ENCODE measurements around the gene COL27A1. TPM values are rescaled to one million over a fixed set of nuclear protein-coding genes. Genes with fewer than 3 reads are reported as not detected.

Gene COL27A1
- total RNA-seq, 2 experiments from 2014 or later, result 0.87 to 1.2 TPM

DNA sequence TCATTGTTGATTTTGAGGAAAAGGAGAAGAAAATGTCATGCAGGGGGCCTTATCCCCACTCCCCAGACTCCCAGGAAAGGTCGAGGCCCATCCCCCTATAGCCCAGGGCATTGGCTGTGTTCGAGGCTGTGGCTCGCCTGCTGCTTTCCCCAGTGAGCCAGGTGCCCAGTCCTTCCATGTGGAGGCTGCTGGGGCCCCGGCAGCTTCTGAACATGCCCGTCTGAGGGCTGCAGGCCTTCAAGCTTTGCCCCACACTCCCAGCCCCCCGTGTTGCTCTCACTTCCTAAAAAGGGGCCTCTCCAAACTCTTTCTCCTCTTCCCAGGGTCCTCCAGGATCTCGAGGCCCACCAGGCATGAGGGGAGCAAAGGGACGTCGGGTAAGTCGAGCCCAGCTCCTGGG, 102.9 kb downstream of the COL27A1 start:
- Histone ChIP-seq H3K27me3 (ENCODE audit: control insufficient read depth in 1 of 2, insufficient read depth in 2 of 2, low read length in 2 of 2) (peaks cover 0 to 3% of the 10 kb centered on the region in 2 experiments), H3K36me3 (ENCODE audit: insufficient read depth, low read length) (no peaks in the 10 kb centered on the region), H3K4me3 (ENCODE audit: low read length) (no peak overlapping the region), H3K4me1 (ENCODE audit: insufficient read depth, low read length) (no peaks in the 10 kb centered on the region), H3K9me3 (ENCODE audit: control insufficient read depth in 1 of 2, insufficient read depth in 1 of 2, low read length in 2 of 2) (no peaks in the 10 kb centered on the region), H3K27ac (ENCODE audit: low read depth in 1 of 2, low read length in 2 of 2) (no peak overlapping the region)
- no peak overlapping the region for H3K4me3 Mint-ChIP-seq
- H3K27me3 Mint-ChIP-seq, result no peaks in the 10 kb centered on the region
- no peaks in the 10 kb centered on the region for H3K9me3 Mint-ChIP-seq
- H3K36me3 Mint-ChIP-seq (ENCODE audit: low read depth), result no peaks in the 10 kb centered on the region
- intact Hi-C loops (cut with DNase I, micrococcal nuclease), result no loop called here
- CTCF ChIA-PET, result no interaction called here
- H3K4me1 Mint-ChIP-seq (ENCODE audit: low read depth), result no peaks in the 10 kb centered on the region
- no peak for DNase-seq
- TF ChIP-seq, protein P1, sequence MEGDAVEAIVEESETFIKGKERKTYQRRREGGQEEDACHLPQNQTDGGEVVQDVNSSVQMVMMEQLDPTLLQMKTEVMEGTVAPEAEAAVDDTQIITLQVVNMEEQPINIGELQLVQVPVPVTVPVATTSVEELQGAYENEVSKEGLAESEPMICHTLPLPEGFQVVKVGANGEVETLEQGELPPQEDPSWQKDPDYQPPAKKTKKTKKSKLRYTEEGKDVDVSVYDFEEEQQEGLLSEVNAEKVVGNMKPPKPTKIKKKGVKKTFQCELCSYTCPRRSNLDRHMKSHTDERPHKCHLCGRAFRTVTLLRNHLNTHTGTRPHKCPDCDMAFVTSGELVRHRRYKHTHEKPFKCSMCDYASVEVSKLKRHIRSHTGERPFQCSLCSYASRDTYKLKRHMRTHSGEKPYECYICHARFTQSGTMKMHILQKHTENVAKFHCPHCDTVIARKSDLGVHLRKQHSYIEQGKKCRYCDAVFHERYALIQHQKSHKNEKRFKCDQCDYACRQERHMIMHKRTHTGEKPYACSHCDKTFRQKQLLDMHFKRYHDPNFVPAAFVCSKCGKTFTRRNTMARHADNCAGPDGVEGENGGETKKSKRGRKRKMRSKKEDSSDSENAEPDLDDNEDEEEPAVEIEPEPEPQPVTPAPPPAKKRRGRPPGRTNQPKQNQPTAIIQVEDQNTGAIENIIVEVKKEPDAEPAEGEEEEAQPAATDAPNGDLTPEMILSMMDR (IDR thresholded peaks at IDR 0.05), result no peak
- ATAC-seq (ENCODE audit: poor library complexity), result no peak
- POLR2A ChIA-PET, result no interaction called here
- no peak overlapping the region for H3K27ac Mint-ChIP-seq

GRCh38 chr9:114258866-114259797, 103.8 kb downstream of the COL27A1 start:
- intact Hi-C loops (cut with DNase I, micrococcal nuclease), result no loop called here
- CTCF ChIA-PET, result no interaction called here
- DNase-seq, result no peak
- POLR2A ChIA-PET, result no interaction called here
- TF ChIP-seq, protein P1 (IDR thresholded peaks at IDR 0.05), result no peak
- no peaks in the 10 kb centered on the region for H3K9me3 ChIP-seq (ENCODE audit: control insufficient read depth in 1 of 2, insufficient read depth in 1 of 2, low read length in 2 of 2)
- no peak overlapping the region for H3K27ac ChIP-seq (ENCODE audit: low read depth in 1 of 2, low read length in 2 of 2)
- H3K27me3 ChIP-seq (ENCODE audit: control insufficient read depth in 1 of 2, insufficient read depth in 2 of 2, low read length in 2 of 2), result peaks cover 0 to 3% of the 10 kb centered on the region in 2 experiments
- no peak for ATAC-seq (ENCODE audit: poor library complexity)
- Mint-ChIP-seq H3K27me3 (no peaks in the 10 kb centered on the region), H3K27ac (no peak overlapping the region), H3K4me3 (no peak overlapping the region), H3K36me3 (ENCODE audit: low read depth) (no peaks in the 10 kb centered on the region), H3K4me1 (ENCODE audit: low read depth) (no peaks in the 10 kb centered on the region), H3K9me3 (no peaks in the 10 kb centered on the region)
- no peak overlapping the region for H3K4me3 ChIP-seq (ENCODE audit: low read length)
- no peaks in the 10 kb centered on the region for H3K36me3 ChIP-seq (ENCODE audit: insufficient read depth, low read length)
- H3K4me1 ChIP-seq (ENCODE audit: insufficient read depth, low read length), result no peaks in the 10 kb centered on the region

DNA sequence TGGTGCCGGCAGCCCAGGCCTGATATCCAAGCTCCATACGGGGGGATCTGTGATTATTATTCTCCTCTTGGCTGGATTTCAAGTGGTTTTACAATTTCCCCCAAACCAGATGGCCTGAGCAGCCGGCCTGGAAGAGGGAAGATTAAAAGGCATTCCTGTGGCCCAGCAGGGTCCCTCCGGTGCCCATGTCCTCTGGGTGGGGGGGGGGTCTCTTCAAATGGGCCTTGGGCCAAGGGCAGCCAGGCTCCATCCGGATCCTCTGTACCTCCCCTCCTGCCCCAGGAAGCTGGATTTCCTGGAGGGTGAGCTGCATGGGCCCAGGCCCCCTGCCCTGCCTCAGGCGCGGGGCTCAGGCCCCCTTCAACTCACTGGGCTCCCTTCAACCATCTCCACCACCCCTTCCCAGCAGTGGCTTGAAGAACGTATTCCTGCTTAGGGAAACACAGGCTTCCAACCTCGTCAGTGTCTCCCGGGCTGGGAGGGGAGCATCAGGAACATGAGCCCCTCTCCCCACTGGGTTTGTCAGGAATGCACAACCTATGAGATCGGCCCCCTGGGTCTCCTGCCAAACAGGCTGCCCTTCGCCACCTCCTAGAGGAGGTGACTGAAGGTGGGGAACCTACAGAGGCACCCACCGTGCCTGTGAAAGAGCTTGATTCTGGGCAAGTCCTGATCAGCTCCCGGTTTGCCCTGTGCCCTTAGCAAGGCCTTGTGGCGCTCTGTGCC, 104.6 kb downstream of the COL27A1 start:
- intact Hi-C loops (cut with DNase I, micrococcal nuclease), result no loop called here
- H3K9me3 Mint-ChIP-seq, result no peaks in the 10 kb centered on the region
- DNase-seq (no peak), ATAC-seq (ENCODE audit: poor library complexity) (no peak)
- Histone ChIP-seq H3K36me3 (ENCODE audit: insufficient read depth, low read length) (no peaks in the 10 kb centered on the region), H3K9me3 (ENCODE audit: control insufficient read depth in 1 of 2, insufficient read depth in 1 of 2, low read length in 2 of 2) (no peaks in the 10 kb centered on the region), H3K27me3 (ENCODE audit: control insufficient read depth in 1 of 2, insufficient read depth in 2 of 2, low read length in 2 of 2) (peaks cover 0 to 3% of the 10 kb centered on the region in 2 experiments), H3K4me1 (ENCODE audit: insufficient read depth, low read length) (no peaks in the 10 kb centered on the region), H3K4me3 (ENCODE audit: low read length) (no peak overlapping the region), H3K27ac (ENCODE audit: low read depth in 1 of 2, low read length in 2 of 2) (no peak overlapping the region)
- H3K4me3 Mint-ChIP-seq, result no peak overlapping the region
- TF ChIP-seq, protein P1 (IDR thresholded peaks at IDR 0.05), result no peak
- no peaks in the 10 kb centered on the region for H3K27me3 Mint-ChIP-seq
- no peaks in the 10 kb centered on the region for H3K36me3 Mint-ChIP-seq (ENCODE audit: low read depth)
- H3K4me1 Mint-ChIP-seq (ENCODE audit: low read depth), result no peaks in the 10 kb centered on the region
- CTCF ChIA-PET, result no interaction called here
- POLR2A ChIA-PET, result no interaction called here
- no peak overlapping the region for H3K27ac Mint-ChIP-seq
